D341Med (cell line): ENCODE results near the gene KIF26B.

Experiments
- DNase-seq: peaks from one replicate; pipeline ENCODE4 v3.0.0; 2012; ENCODE audit warnings: low spot score

The KIF26B gene

GRCh38 chr1:245465666-245466065, 310.9 kb downstream of the KIF26B start:
- no peak for DNase-seq

DNA sequence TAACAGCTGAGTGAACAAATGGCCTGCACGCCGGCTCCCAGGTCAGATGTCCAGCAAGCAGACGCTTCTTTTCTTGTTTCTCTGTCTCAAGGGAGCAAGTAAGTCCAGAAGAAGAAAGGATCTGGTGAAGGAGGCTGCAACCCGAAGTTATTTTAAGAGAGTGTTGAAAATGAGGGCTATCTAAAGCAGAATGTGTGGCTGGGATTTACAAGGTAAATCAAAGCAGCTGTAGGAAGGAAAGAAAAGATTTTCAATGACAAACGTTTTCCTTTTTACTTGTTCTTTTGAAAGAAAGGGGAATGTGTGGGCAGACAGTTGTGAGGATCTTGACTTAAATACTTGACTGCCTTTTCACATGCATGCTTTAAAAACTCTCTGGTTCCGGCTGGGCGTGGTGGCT, 311.5 kb downstream of the KIF26B start:
- no peak for DNase-seq

GRCh38 chr1:245467804-245468203, 313.0 kb downstream of the KIF26B start:
- DNase-seq: no peak

DNA sequence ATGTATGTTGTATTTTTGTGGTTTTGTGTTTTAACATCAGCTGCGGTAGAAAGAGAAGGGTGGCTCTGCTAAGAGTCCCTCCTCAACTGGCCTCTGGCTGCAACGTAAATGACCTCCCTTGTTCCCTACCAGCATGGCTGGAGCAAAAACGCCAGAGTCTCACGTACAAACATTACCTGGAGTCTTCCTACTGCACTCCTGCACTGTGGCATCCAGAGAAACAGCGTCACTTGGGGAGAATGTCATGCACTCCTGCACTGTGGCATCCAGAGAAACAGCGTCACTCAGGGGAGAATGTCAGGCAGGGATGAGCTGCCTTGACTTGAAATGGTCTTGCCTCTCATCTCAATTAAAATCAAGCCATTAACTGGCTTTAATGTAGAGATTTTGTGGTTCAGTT, 314.2 kb downstream of the KIF26B start:
- DNase-seq: no peak

DNA sequence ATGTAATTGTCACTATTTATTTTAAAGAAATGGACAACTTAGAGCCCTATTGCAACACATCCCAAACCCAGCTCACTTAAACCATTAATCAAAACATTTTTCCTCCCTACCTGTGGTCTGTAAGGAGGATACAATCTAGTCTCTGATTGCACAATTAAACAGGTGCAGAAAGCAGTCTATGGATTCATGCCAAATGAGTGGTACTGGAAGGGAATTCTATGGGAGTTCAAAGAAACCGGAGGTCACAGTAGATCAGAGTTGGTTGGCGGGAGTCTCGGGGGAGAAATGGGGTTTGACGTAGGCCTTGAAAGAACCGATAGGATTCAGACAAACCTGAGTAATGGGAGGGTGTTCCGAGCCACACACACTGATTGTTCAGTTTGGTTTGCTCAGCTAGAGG, 314.9 kb downstream of the KIF26B start:
- DNase-seq: no peak

GRCh38 chr1:245475126-245475525, 320.3 kb downstream of the KIF26B start:
- DNase-seq: no peak

GRCh38 chr1:245475961-245476516, 321.3 kb downstream of the KIF26B start:
- DNase-seq: no peak

- no peak for DNase-seq
Observed at GRCh38 chr1:245477941-245478340, 323.2 kb downstream of the KIF26B start.

DNA sequence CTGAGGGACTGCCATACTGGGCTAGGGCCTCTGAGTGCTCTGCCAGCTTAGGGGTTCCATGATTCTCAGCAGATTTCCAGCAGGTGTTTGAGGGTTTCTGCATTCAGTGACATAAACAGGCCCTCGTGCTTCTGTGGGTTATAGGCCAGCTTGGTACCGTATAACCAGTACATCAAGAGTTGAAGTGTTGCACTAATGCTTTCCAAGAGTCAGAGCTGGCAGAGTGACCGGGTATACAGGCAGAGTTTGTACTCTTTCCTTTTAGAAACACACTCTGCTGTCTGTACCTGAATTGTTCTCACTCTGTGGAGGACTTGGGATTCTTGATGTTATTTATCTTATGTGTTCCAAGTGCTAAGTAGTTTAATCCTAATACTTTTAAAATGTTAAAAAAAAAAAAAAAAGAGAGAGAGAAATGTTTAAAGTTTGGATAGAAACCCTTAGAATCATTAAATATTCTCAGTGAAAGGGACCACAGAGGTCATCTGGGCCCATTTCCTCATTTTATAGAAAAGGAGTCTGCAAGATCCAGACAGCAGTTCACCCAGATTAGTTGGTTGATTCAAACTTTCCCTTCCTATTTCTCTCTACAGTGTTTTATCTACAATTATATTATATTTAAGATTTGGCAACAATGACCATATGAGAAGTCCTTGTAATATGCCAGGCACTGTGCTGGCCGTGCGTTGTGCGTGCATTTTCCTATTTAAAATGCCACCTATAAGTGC, 325.8 kb downstream of the KIF26B start:
- no peak for DNase-seq

DNA sequence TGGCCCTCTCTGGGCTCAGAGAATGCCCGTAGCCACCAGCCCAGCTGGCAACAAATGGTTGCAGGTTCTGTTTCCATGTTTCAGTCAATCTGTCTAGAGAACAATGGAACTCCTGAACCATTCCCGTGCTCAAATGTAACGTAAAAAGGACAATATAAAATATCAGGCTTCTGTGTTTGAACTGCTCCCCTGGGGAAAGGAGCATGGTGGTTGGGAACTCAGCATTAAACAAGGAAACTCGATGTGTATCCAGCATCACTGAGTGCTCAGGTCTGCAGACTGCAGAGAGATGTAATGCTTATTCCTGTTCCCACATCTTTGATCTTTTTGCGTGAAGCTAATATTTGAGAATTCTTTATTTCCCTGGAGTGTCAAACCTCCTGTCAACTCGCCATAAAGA, 326.5 kb downstream of the KIF26B start:
- DNase-seq: no peak

- DNase-seq: no peak
Observed at GRCh38 chr1:245483247-245483646, 328.5 kb downstream of the KIF26B start.

GRCh38 chr1:245484176-245484575, 329.4 kb downstream of the KIF26B start:
- no peak for DNase-seq

- DNase-seq: no peak
Observed at GRCh38 chr1:245485996-245486395, 331.2 kb downstream of the KIF26B start.

- no peak for DNase-seq
Observed at GRCh38 chr1:245486775-245487470, 332.1 kb downstream of the KIF26B start.

GRCh38 chr1:245488346-245489129, 333.8 kb downstream of the KIF26B start:
- peak; percentile 42 for DNase-seq

DNA sequence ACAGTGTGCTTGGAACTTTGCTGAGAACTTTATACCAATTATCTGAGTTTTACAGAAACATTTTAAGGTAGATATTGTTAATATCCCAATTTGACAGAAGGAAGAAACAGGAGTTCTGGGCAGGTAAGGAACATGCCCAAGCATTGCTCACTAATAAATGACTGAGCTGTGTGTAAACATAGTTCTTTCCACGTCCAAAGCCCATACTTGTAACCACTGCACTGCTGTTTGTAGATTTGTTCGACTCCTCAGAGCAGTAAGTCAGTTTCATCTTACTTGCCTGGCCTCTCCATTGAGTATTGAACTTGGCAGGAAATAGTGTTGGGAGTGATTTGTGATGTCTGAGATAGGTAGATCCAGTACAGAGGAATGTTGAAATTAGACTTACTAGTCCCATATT, 335.1 kb downstream of the KIF26B start:
- DNase-seq: no peak

- DNase-seq: no peak
Observed at GRCh38 chr1:245493029-245493428, 338.2 kb downstream of the KIF26B start.

DNA sequence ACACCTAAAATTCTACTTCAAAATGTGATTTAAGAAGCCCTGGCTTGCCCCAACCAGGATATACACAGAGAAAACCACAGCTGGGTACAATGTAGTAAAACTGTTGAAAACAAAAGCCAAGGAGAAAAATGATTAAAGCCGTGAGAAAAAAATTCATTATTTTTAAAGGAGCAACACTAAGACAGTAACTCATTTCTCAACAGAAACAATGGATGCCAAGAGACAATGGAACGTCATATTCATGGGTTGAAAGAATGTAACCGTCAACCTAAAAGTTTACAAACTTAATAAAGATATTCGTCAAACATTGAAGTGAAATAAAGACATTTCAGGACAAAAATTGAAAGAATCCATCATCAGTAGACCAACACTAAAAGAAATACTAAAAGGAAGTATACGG, 340.9 kb downstream of the KIF26B start:
- DNase-seq: no peak

DNA sequence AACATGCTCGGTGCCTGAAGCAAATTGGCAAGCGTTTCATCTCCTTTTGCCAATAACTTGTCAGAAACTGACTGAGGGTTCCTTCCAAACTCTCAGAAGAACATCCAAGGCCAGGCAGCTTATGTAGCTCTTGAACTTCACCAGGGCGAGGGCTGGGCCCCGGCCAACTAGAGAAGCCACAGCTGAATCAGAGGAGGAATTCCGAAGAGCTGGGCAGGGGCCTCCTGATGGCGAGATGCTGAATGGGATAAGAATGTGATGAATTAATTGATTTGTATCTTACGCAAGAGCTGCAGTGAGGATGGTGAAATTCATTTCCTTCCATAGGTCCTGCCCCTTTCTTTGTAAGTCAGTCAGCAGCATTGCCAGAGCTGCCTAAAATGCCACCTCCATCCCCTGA, 345.8 kb downstream of the KIF26B start:
- DNase-seq: no peak

GRCh38 chr1:245501633-245502032, 346.8 kb downstream of the KIF26B start:
- no peak for DNase-seq

DNA sequence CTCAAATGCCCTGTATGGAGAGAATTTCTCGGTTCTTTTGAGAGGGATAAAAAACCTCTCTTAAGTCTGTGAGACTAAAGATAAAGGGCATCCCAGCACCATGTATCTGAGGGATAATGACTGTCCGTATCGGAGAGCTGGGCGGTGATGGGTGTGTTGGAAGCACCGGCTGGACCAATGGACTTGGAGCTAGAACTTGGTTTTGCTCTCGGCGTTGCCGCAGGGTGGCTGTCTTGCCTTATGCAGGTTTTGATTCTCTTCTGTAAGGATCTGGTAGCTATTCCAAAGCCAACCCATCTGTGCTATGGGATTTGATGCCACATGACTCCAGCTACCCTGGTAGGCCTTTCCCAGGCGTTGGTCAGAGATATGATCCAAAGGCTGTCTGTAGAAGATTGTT, 348.8 kb downstream of the KIF26B start:
- no peak for DNase-seq

GRCh38 chr1:245510144-245510543, 355.4 kb downstream of the KIF26B start:
- DNase-seq: no peak
